Fibroblast of the aortic adventitia (primary cell): ENCODE measurements around the gene POLR3E. TPM values are rescaled to one million over a fixed set of nuclear protein-coding genes. Genes with fewer than 3 reads are reported as not detected.

Experiments used
- DNase-seq: peaks from one replicate; pipeline ENCODE4 v3.0.0-alpha.2; 2010; ENCODE audit warnings: low read depth
- H3K4me3 ChIP-seq: 2 replicates; pipeline ENCODE4 v1.5.1; 2011; ENCODE audit warnings: low read depth, mild to moderate bottlenecking, control low read depth, low read length, moderate library complexity
- CTCF ChIP-seq: IDR thresholded peaks from 2 replicates; pipeline ENCODE4 v1.5.1; 2011; ENCODE audit warnings: mild to moderate bottlenecking, low read length, control low read depth, inconsistent platforms; ENCODE audit not compliant: insufficient read depth
- total RNA-seq: library from RNA; depleted of rRNA; stranded (reverse); fragments of >200 nt; gene quantifications from 2 replicates; pipeline ENCODE4 v1.2.3, GENCODE V29; 2012; ENCODE audit warnings: low replicate concordance

POLR3E gene
- total RNA-seq, 1 donor, result 29.5 TPM

DNA sequence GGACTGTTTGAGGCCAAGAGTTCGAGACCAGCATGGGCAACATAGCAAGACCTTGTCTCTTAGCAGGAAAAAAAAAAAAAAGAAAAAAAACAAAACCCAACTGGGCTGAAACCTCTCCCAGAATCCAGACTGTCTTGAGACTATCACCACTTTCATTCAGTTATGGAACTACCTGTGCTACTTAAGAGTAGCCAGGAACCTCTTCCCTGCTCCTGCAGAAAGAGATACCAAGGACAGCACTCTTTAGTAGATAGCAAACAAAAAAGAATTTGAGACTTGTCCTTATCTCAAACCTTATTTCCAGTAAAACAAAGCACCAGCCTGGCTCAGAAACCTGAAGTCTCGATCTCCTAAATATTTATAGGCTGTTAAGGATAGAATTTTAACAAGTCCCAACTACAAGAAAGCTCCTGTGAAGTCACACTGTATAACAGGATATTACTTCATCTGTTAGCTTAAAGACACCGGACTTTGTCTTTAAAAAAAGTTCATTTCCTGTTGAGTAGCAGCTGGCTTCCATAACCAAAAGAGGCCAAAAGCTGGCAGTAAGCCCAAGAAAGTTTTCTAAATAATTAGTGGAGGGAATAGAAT lies 72.1 kb downstream of the POLR3E start:
- DNase-seq, result peak; percentile 60
- no peak for TF ChIP-seq CTCF
- no peak overlapping the region for H3K4me3 ChIP-seq

- peak; percentile 73 for DNase-seq
- no peak for TF ChIP-seq CTCF
- H3K4me3 ChIP-seq, result no peak overlapping the region
Observed at GRCh38 chr16:22370038-22370820, 73.0 kb downstream of the POLR3E start.

- DNase-seq, result peak; percentile 33
- no peak for TF ChIP-seq CTCF
- peak overlapping the region; percentile 84 for H3K4me3 ChIP-seq
Observed at GRCh38 chr16:22372882-22373661, 75.9 kb downstream of the POLR3E start.

DNA sequence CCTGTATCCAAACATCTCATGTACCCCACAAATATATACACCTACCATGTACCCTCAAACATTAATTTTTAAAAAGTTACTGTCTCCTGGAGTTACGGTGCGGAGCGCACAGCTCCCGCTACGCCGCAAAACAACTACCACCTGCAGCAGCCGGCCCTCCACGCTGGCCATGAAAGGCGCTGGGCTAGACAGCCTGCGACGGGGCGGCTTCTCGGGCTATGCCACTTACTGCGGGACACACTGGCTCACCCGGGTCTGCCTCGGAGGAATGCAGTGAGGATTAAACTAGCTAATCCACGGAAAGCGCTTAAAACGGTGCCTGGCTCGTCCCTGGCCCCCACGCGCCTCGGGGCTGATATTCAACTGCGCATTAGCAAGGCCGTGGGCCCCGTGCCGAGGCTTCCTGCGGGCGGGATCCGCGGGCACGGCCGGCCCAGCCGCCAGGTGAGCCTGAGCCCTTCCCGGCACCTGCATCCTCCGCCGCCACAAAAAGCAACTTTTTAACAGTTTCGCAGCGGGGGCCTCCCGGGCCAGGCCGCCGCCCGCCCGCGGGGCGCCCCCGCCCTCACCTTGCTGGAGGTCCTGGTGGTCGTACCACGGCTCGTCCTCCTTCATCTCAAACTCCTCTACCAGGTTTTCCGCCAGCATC lies 76.6 kb downstream of the POLR3E start:
- DNase-seq, result peak; percentile 35
- H3K4me3 ChIP-seq, result peak overlapping the region; percentile 84
- no peak for TF ChIP-seq CTCF

GRCh38 chr16:22374311-22375116 lies 77.3 kb downstream of the POLR3E start, which contains the start of gene CDR2:
Gene CDR2 (minus strand): TSS chr16:22374619. CDS start chr16:22374309, 310 bp downstream.
- no peak for TF ChIP-seq CTCF
- DNase-seq, result peak; percentile 96
- H3K4me3 ChIP-seq, result peak within 1 kb of the TSS; percentile 84
